Kidney epithelial cell (primary cell): ENCODE measurements around the gene IFNL3. TPM values are rescaled to one million over a fixed set of nuclear protein-coding genes. Genes with fewer than 3 reads are reported as not detected.

Experiments used
- DNase-seq: peaks from one replicate; pipeline ENCODE4 v3.0.0-alpha.2; 2010; ENCODE audit warnings: low read depth
- H3K27me3 ChIP-seq: 2 replicates; pipeline ENCODE4 v1.6.0; 2011; ENCODE audit warnings: low read length; ENCODE audit not compliant: control insufficient read depth, insufficient read depth
- H3K36me3 ChIP-seq: 2 replicates; pipeline ENCODE4 v1.5.1; 2011; ENCODE audit warnings: low read length; ENCODE audit not compliant: control insufficient read depth, insufficient read depth
- H3K4me3 ChIP-seq: 2 replicates; pipeline ENCODE4 v1.5.1; 2011; ENCODE audit warnings: low read depth, mild to moderate bottlenecking, control low read depth, low read length
- total RNA-seq: library from RNA; depleted of rRNA; stranded (reverse); fragments of >200 nt; gene quantifications from 2 replicates; pipeline ENCODE4 v1.2.3, GENCODE V29; 2015
- TF ChIP-seq, protein P1 (sequence below): IDR thresholded peaks from 2 replicates; pipeline ENCODE4 v1.5.1; 2011; ENCODE audit warnings: mild to moderate bottlenecking, moderate library complexity, low read length, control low read depth, inconsistent platforms; ENCODE audit not compliant: insufficient read depth, poor library complexity, severe bottlenecking

Gene IFNL3
- total RNA-seq, 1 donor from 2014 or later, result not detected

DNA sequence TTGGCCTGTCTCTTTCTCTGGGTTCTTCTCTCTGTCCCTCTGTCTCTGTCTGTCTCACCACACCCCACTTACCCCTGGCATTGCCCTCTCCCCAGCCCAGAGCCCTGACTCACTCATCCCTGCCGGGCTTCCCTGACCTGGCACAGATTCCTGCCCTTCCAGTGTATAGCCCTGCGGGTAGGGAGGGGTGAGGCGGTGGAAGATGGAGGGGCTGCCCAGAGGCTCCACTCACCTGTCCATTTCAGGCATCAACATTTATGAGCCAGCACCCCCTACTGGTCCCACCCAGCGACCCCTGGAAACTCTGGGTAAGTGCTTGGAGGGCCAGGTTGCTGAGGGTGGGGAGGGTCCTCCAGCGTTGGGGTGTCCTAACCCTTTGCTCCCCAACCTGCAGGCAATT is 47.0 kb downstream of the IFNL3 start:
- Histone ChIP-seq H3K27me3 (peaks cover 46% of the 10 kb centered on the region), H3K36me3 (no peaks in the 10 kb centered on the region), H3K4me3 (no peak overlapping the region)
- TF ChIP-seq, protein P1, sequence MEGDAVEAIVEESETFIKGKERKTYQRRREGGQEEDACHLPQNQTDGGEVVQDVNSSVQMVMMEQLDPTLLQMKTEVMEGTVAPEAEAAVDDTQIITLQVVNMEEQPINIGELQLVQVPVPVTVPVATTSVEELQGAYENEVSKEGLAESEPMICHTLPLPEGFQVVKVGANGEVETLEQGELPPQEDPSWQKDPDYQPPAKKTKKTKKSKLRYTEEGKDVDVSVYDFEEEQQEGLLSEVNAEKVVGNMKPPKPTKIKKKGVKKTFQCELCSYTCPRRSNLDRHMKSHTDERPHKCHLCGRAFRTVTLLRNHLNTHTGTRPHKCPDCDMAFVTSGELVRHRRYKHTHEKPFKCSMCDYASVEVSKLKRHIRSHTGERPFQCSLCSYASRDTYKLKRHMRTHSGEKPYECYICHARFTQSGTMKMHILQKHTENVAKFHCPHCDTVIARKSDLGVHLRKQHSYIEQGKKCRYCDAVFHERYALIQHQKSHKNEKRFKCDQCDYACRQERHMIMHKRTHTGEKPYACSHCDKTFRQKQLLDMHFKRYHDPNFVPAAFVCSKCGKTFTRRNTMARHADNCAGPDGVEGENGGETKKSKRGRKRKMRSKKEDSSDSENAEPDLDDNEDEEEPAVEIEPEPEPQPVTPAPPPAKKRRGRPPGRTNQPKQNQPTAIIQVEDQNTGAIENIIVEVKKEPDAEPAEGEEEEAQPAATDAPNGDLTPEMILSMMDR, result no peak
- DNase-seq, result no peak

GRCh38 chr19:39196860-39197562 is 47.8 kb downstream of the IFNL3 start, which contains the start of gene NCCRP1:
TSS of gene NCCRP1 (plus strand) at chr19:39196964. CDS start at chr19:39196983, 19 bp downstream.
- no peaks in the 10 kb centered on the region for H3K36me3 ChIP-seq
- no peak for DNase-seq
- H3K27me3 ChIP-seq, result peaks cover 41% of the 10 kb centered on the region
- TF ChIP-seq, protein P1, result no peak
- no peak within 1 kb of the TSS for H3K4me3 ChIP-seq

DNA sequence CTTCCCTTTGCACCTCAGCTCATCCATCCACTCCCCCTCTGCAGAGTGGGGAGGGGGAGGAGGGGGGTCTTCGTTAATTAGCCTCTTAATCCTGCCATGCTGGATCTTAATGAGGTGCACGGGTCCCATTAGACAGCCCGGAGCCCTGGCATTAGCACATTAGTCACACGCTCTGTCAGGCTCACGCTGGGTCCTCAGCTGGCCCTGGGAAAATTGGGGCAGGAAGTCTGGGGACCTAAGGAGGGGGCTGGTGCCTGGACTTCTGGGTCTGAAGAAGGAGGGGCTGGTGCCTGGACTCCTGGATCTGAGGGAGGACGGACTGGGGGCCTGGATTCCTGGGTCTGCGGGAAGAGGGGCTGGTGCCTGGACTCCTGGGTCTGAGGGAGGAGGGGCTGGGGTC is 48.5 kb downstream of the IFNL3 start:
- TF ChIP-seq, protein P1, result no peak
- H3K4me3 ChIP-seq, result no peak overlapping the region

GRCh38 chr19:39195755-39196154 is 49.1 kb downstream of the IFNL3 start:
- no peaks in the 10 kb centered on the region for H3K36me3 ChIP-seq
- DNase-seq, result no peak
- TF ChIP-seq, protein P1, result no peak

More for the DNA sequence above, 48.5 kb downstream of the IFNL3 start:
- Histone ChIP-seq H3K36me3 (no peaks in the 10 kb centered on the region), H3K27me3 (peaks cover 36% of the 10 kb centered on the region)
- no peak for DNase-seq

GRCh38 chr19:39194832-39195542 is 49.8 kb downstream of the IFNL3 start:
- Histone ChIP-seq H3K36me3 (no peaks in the 10 kb centered on the region), H3K4me3 (no peak overlapping the region), H3K27me3 (peaks cover 39% of the 10 kb centered on the region)
- TF ChIP-seq, protein P1, result no peak
- no peak for DNase-seq

More at GRCh38 chr19:39195755-39196154, 49.1 kb downstream of the IFNL3 start:
- Histone ChIP-seq H3K27me3 (peaks cover 39% of the 10 kb centered on the region), H3K4me3 (no peak overlapping the region)
